ENCODE results near the gene OPCML. TPM values are rescaled to one million over a fixed set of nuclear protein-coding genes. Genes with fewer than 3 reads are reported as not detected.

OPCML gene
- total and polyA plus RNA-seq, 2 experiments from 2014 or later: 1.2 to 4.4 TPM

DNA sequence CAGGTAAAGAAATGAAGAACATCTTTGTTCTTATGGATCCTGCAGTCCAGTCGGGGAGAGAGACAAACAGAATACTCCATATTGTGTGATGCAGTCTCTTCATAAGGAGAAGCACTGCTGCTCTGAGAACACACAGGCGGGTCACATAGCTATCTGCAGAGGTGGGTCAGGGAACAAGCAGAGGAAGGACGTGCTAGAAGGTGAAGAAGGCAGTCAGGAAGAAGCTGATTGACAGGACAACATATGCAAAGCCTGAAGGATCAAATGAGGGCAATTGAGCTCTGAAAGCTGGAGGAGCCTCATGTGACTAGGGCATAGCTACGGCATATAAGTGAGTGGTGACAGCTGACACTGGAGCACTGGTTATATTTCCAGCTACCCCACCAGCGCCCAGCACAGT lies 122.5 kb downstream of the OPCML start:
- Histone ChIP-seq H3K4me2 (no peak overlapping the region), H3K27me3 (ENCODE audit: insufficient read depth) (no peaks in the 10 kb centered on the region), H3K4me1 (ENCODE audit: insufficient read depth) (peaks cover 13% of the 10 kb centered on the region; the same call in 1 of the 2 replicates), H3K9me2 (ENCODE audit: insufficient read depth) (no peaks in the 10 kb centered on the region; the same call in 1 of the 2 replicates), H3K79me2 (replicated peaks; ENCODE audit: insufficient read depth) (no peaks in the 10 kb centered on the region), H3K36me3 (ENCODE audit: insufficient read depth) (no peaks in the 10 kb centered on the region), H2AFZ (no peak overlapping the region), H3K4me3 (no peak overlapping the region), H3F3A (replicated peaks; ENCODE audit: low read depth) (no peaks in the 10 kb centered on the region), H3K27ac (ENCODE audit: low read depth) (no peak overlapping the region), H4K20me1 (replicated peaks; ENCODE audit: insufficient read depth) (no peaks in the 10 kb centered on the region)
- H3K36me3 Mint-ChIP-seq (ENCODE audit: low read depth): no peaks in the 10 kb centered on the region
- H3K4me3 Mint-ChIP-seq: no peak overlapping the region
- no peak overlapping the region for H3K27ac Mint-ChIP-seq
- ATAC-seq (no peak), DNase-seq (ENCODE audit: low spot score) (no peak)
- no peak for TF ChIP-seq EZH2phosphoT487 (IDR thresholded peaks at IDR 0.05; ENCODE audit: unreplicated experiment)
- no peak for TF ChIP-seq NANOG (IDR thresholded peaks at IDR 0.05; ENCODE audit: borderline replicate concordance)
- TF ChIP-seq EZH2 (IDR thresholded peaks at IDR 0.05; ENCODE audit: low read depth, unreplicated experiment): no peak
- TF ChIP-seq POLR2AphosphoS5 (IDR thresholded peaks at IDR 0.05; ENCODE audit: low read depth): no peak
- no peak for TF ChIP-seq ZNF114 (CRISPR knock-in tag; IDR thresholded peaks at IDR 0.05)
- no peak for TF ChIP-seq CREB1 (CRISPR knock-in tag; IDR thresholded peaks at IDR 0.05; ENCODE audit: low read depth)
- TF ChIP-seq JUNB (IDR thresholded peaks at IDR 0.05; ENCODE audit: unreplicated experiment): no peak
- TF ChIP-seq ZNF331 (CRISPR knock-in tag; IDR thresholded peaks at IDR 0.05; ENCODE audit: low read depth): no peak
- no peak for TF ChIP-seq CTCF (conservative IDR thresholded peaks at IDR 0.05; ENCODE audit: low read depth in 2 of 2)
- TF ChIP-seq, protein P1, sequence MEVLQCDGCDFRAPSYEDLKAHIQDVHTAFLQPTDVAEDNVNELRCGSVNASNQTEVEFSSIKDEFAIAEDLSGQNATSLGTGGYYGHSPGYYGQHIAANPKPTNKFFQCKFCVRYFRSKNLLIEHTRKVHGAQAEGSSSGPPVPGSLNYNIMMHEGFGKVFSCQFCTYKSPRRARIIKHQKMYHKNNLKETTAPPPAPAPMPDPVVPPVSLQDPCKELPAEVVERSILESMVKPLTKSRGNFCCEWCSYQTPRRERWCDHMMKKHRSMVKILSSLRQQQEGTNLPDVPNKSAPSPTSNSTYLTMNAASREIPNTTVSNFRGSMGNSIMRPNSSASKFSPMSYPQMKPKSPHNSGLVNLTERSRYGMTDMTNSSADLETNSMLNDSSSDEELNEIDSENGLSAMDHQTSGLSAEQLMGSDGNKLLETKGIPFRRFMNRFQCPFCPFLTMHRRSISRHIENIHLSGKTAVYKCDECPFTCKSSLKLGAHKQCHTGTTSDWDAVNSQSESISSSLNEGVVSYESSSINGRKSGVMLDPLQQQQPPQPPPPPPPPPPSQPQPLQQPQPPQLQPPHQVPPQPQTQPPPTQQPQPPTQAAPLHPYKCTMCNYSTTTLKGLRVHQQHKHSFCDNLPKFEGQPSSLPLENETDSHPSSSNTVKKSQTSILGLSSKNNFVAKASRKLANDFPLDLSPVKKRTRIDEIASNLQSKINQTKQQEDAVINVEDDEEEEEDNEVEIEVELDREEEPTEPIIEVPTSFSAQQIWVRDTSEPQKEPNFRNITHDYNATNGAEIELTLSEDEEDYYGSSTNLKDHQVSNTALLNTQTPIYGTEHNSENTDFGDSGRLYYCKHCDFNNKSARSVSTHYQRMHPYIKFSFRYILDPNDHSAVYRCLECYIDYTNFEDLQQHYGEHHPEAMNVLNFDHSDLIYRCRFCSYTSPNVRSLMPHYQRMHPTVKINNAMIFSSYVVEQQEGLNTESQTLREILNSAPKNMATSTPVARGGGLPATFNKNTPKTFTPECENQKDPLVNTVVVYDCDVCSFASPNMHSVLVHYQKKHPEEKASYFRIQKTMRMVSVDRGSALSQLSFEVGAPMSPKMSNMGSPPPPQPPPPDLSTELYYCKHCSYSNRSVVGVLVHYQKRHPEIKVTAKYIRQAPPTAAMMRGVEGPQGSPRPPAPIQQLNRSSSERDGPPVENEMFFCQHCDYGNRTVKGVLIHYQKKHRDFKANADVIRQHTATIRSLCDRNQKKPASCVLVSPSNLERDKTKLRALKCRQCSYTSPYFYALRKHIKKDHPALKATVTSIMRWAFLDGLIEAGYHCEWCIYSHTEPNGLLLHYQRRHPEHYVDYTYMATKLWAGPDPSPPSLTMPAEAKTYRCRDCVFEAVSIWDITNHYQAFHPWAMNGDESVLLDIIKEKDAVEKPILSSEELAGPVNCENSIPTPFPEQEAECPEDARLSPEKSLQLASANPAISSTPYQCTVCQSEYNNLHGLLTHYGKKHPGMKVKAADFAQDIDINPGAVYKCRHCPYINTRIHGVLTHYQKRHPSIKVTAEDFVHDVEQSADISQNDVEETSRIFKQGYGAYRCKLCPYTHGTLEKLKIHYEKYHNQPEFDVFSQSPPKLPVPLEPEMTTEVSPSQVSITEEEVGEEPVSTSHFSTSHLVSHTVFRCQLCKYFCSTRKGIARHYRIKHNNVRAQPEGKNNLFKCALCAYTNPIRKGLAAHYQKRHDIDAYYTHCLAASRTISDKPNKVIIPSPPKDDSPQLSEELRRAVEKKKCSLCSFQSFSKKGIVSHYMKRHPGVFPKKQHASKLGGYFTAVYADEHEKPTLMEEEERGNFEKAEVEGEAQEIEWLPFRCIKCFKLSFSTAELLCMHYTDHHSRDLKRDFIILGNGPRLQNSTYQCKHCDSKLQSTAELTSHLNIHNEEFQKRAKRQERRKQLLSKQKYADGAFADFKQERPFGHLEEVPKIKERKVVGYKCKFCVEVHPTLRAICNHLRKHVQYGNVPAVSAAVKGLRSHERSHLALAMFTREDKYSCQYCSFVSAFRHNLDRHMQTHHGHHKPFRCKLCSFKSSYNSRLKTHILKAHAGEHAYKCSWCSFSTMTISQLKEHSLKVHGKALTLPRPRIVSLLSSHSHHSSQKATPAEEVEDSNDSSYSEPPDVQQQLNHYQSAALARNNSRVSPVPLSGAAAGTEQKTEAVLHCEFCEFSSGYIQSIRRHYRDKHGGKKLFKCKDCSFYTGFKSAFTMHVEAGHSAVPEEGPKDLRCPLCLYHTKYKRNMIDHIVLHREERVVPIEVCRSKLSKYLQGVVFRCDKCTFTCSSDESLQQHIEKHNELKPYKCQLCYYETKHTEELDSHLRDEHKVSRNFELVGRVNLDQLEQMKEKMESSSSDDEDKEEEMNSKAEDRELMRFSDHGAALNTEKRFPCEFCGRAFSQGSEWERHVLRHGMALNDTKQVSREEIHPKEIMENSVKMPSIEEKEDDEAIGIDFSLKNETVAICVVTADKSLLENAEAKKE (CRISPR knock-in tag; IDR thresholded peaks at IDR 0.05): no peak
- TF ChIP-seq REST (IDR thresholded peaks at IDR 0.05; ENCODE audit: unreplicated experiment): no peak
- TF ChIP-seq STAT1 (IDR thresholded peaks at IDR 0.05; ENCODE audit: unreplicated experiment): no peak
- TF ChIP-seq ETS1 (IDR thresholded peaks at IDR 0.05): no peak
- H3K27me3 Mint-ChIP-seq (ENCODE audit: insufficient read depth, low read depth, poor library complexity): peaks cover 8% of the 10 kb centered on the region
- peaks cover 8% of the 10 kb centered on the region; the same call in 2 of the 3 replicates for H3K4me1 Mint-ChIP-seq
- H3K9me3 Mint-ChIP-seq: no peaks in the 10 kb centered on the region

All from GM23338 (cell line).